Measurements from ENCODE around the gene ALDH5A1. TPM values are rescaled to one million over a fixed set of nuclear protein-coding genes. Genes with fewer than 3 reads are reported as not detected.

The ALDH5A1 gene
- total and polyA plus RNA-seq, 2 donors (not counting 1 experiment from before 2014, with no cell fraction given) = 5.7 to 26.3 TPM

GRCh38 chr6:24547243-24547642, 52.5 kb downstream of the ALDH5A1 start:
- DNase-seq = peak; percentile 54
- WGBS (ENCODE audit: insufficient coverage) = 43% methylated on average over 8 of the region's 12 CpGs
- TF ChIP-seq CTCF (IDR thresholded peaks at IDR 0.05) = no peak
- no peak for TF ChIP-seq EZH2 (IDR thresholded peaks at IDR 0.05; ENCODE audit: borderline replicate concordance, insufficient read depth, low read depth, low read length, poor library complexity, severe bottlenecking)
- no peak for ATAC-seq (ENCODE audit: low read depth)
- no peak overlapping the region for H3K4me3 Mint-ChIP-seq
- H3K27me3 Mint-ChIP-seq = peaks cover 7% of the 10 kb centered on the region
- Histone ChIP-seq H3K9ac (ENCODE audit: low read length) (no peak overlapping the region), H3K4me3 (ENCODE audit: control extremely low read depth in 1 of 5, extremely low read depth in 1 of 5, insufficient read depth in 1 of 5, low read depth in 2 of 5, low read length in 4 of 5) (no peak overlapping the region), H2AFZ (ENCODE audit: insufficient read depth, low read depth, low read length, poor library complexity, severe bottlenecking) (no peak overlapping the region), H3K4me2 (replicated peaks; ENCODE audit: low read depth, low read length, poor library complexity, severe bottlenecking) (no peak overlapping the region), H3K9me3 (ENCODE audit: control extremely low read depth in 1 of 3, control insufficient read depth in 2 of 3, insufficient read depth in 1 of 3, low read length in 2 of 3) (no peaks in the 10 kb centered on the region), H3K36me3 (replicated peaks in 1 of 2; ENCODE audit: control extremely low read depth in 1 of 2, control insufficient read depth in 1 of 2, extremely low read depth in 1 of 2, insufficient read depth in 2 of 2, low read length in 1 of 2) (no peaks in the 10 kb centered on the region), H3K27me3 (replicated peaks in 1 of 4; ENCODE audit: control extremely low read depth in 1 of 4, control insufficient read depth in 3 of 4, insufficient read depth in 4 of 4, low read length in 3 of 4) (peaks cover 0 to 12% (median 0%) of the 10 kb centered on the region in 4 experiments), H3K27ac (ENCODE audit: low read length in 2 of 2) (no peak overlapping the region), H4K20me1 (ENCODE audit: control insufficient read depth, insufficient read depth, low read length, poor library complexity, severe bottlenecking) (no peaks in the 10 kb centered on the region), H3K4me1 (ENCODE audit: control insufficient read depth in 2 of 2, insufficient read depth in 2 of 2, low read length in 2 of 2) (peaks cover 0 to 5% of the 10 kb centered on the region in 2 donors), H3K79me2 (ENCODE audit: control insufficient read depth, insufficient read depth, low read length) (no peaks in the 10 kb centered on the region)
- H3K4me1 Mint-ChIP-seq = no peaks in the 10 kb centered on the region
- intact Hi-C loops (cut with micrococcal nuclease) = no loop called here
- ChIA-PET CTCF (interaction anchor here (2.2 kb wide), 1 partner anchor 34 kb away, joined by 7 read pairs; no protein-coding TSS in a partner anchor), POLR2A (no interaction called here)
- no peak overlapping the region for H3K27ac Mint-ChIP-seq
- H3K9me3 Mint-ChIP-seq (ENCODE audit: insufficient read depth) = no peaks in the 10 kb centered on the region

GRCh38 chr6:24549158-24549557, 54.4 kb downstream of the ALDH5A1 start:
- Histone ChIP-seq H3K4me3 (ENCODE audit: control extremely low read depth in 1 of 5, extremely low read depth in 1 of 5, insufficient read depth in 1 of 5, low read depth in 2 of 5, low read length in 4 of 5) (no peak overlapping the region), H2AFZ (ENCODE audit: insufficient read depth, low read depth, low read length, poor library complexity, severe bottlenecking) (no peak overlapping the region), H3K4me1 (ENCODE audit: control insufficient read depth in 2 of 2, insufficient read depth in 2 of 2, low read length in 2 of 2) (peaks cover 0 to 5% of the 10 kb centered on the region in 2 donors), H3K9ac (ENCODE audit: low read length) (no peak overlapping the region), H3K9me3 (ENCODE audit: control extremely low read depth in 1 of 3, control insufficient read depth in 2 of 3, insufficient read depth in 1 of 3, low read length in 2 of 3) (no peaks in the 10 kb centered on the region), H3K27ac (ENCODE audit: low read length in 2 of 2) (no peak overlapping the region), H3K79me2 (ENCODE audit: control insufficient read depth, insufficient read depth, low read length) (no peaks in the 10 kb centered on the region), H3K4me2 (replicated peaks; ENCODE audit: low read depth, low read length, poor library complexity, severe bottlenecking) (no peak overlapping the region), H3K27me3 (replicated peaks in 1 of 4; ENCODE audit: control extremely low read depth in 1 of 4, control insufficient read depth in 3 of 4, insufficient read depth in 4 of 4, low read length in 3 of 4) (peaks cover 0 to 12% (median 0%) of the 10 kb centered on the region in 4 experiments), H3K36me3 (replicated peaks in 1 of 2; ENCODE audit: control extremely low read depth in 1 of 2, control insufficient read depth in 1 of 2, extremely low read depth in 1 of 2, insufficient read depth in 2 of 2, low read length in 1 of 2) (no peaks in the 10 kb centered on the region), H4K20me1 (ENCODE audit: control insufficient read depth, insufficient read depth, low read length, poor library complexity, severe bottlenecking) (no peaks in the 10 kb centered on the region)
- intact Hi-C loops (cut with micrococcal nuclease) = no loop called here
- Mint-ChIP-seq H3K27ac (no peak overlapping the region), H3K27me3 (peaks cover 7% of the 10 kb centered on the region), H3K9me3 (ENCODE audit: insufficient read depth) (no peaks in the 10 kb centered on the region), H3K4me1 (no peaks in the 10 kb centered on the region), H3K4me3 (no peak overlapping the region)
- ATAC-seq (ENCODE audit: low read depth) = no peak
- POLR2A ChIA-PET = no interaction called here
- no peak for TF ChIP-seq CTCF (IDR thresholded peaks at IDR 0.05)
- TF ChIP-seq EZH2 (IDR thresholded peaks at IDR 0.05; ENCODE audit: borderline replicate concordance, insufficient read depth, low read depth, low read length, poor library complexity, severe bottlenecking) = no peak
- CTCF ChIA-PET = no interaction called here
- no CpG with 5 or more reads among the region's 1 CpG for WGBS (ENCODE audit: insufficient coverage)
- no peak for DNase-seq

Data from B cell (primary cell).